T-helper 2 cell treated with Interferon-gamma antibody and Interleukin-4, amounts not matched to agents 5 μg/mL and 100 μg/mL, for 36 hours (primary cell): ENCODE results near the gene SLBP.
"Not testable (repeated sequence)": the region's sequence is repeated elsewhere in the genome, so short reads cannot be mapped to it uniquely, and the experiment has no call there.

ENCODE experiments used
- DNase-seq: peaks from one replicate; pipeline ENCODE4 v3.0.0; 2021; ENCODE audit warnings: low spot score
- H3K27ac Mint-ChIP-seq: one replicate; pipeline ENCODE4 v1.8.0; 2021; ENCODE audit warnings: mild to moderate bottlenecking, mixed read lengths
- H3K27me3 Mint-ChIP-seq: one replicate; pipeline ENCODE4 v1.8.0; 2021; ENCODE audit warnings: low read depth, mixed read lengths
- H3K36me3 Mint-ChIP-seq: one replicate; pipeline ENCODE4 v1.8.0; 2021; ENCODE audit warnings: low read depth, mixed read lengths
- H3K4me1 Mint-ChIP-seq: one replicate; pipeline ENCODE4 v1.8.0; 2021; ENCODE audit warnings: low read depth, mixed read lengths
- H3K4me3 Mint-ChIP-seq: one replicate; pipeline ENCODE4 v1.8.0; 2022; ENCODE audit warnings: mild to moderate bottlenecking, moderate library complexity, mixed read lengths
- H3K9me3 Mint-ChIP-seq: one replicate; pipeline ENCODE4 v1.8.0; 2021; ENCODE audit warnings: mixed read lengths

SLBP gene

DNA sequence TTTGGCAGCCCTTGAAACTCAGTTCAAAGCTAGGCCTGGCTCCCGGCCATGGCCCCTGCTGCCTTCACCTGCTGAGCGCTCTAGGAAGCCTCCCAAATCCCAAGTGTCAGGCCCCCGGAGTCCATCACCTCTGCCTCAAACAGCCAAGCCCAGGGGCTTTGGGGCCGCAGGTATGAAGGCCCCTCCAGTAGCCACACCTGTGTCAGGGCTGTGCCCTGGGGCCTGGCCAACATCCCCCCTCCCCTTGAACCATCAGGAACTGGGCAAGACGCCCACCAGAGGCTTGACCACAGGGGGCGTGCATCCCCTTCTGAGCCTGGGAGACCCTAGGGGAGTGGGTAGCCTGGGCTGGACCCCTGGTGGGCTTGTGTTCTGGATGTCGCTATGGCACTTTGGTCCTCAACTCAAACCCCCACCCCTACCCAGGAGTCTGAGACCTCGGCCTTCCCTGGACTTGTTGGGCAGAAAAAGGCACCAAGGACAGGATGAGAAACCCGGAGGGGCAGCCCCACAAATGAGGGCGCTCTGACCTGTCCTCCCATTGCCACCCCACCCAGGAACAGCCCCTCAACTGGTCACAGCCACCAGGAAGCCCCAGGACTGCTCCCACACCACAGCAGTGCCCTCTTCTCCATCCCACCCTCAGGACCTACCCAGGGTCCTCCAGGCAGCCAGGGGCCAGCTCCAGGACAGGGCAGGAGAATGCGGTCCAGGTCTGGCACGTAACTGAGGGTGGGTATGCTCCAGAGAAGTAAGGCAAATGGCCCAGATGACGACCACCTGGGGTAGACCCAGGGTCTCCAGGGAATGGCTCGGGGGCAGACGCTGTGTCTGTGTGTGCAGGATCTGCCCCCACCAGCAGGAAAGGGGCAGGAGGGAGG lies 4.2 kb upstream of the SLBP start:
- H3K27me3 Mint-ChIP-seq = no peaks in the 10 kb centered on the region
- DNase-seq = no peak
- no peak overlapping the region for H3K4me3 Mint-ChIP-seq
- H3K27ac Mint-ChIP-seq = no peak overlapping the region
- no peaks in the 10 kb centered on the region for H3K9me3 Mint-ChIP-seq
- H3K36me3 Mint-ChIP-seq = peaks cover 36% of the 10 kb centered on the region
- peaks cover 27% of the 10 kb centered on the region for H3K4me1 Mint-ChIP-seq

GRCh38 chr4:1715002-1715758 lies 3.1 kb upstream of the SLBP start:
- DNase-seq = no peak
- peaks cover 46% of the 10 kb centered on the region for H3K36me3 Mint-ChIP-seq
- H3K4me3 Mint-ChIP-seq = peak overlapping the region; percentile 100
- H3K4me1 Mint-ChIP-seq = peaks cover 36% of the 10 kb centered on the region
- peak overlapping the region; percentile 62 for H3K27ac Mint-ChIP-seq
- H3K27me3 Mint-ChIP-seq = no peaks in the 10 kb centered on the region
- no peaks in the 10 kb centered on the region for H3K9me3 Mint-ChIP-seq

- H3K4me3 Mint-ChIP-seq = peak overlapping the region; percentile 100
- peak overlapping the region; percentile 97 for H3K27ac Mint-ChIP-seq
- H3K36me3 Mint-ChIP-seq = peaks cover 53% of the 10 kb centered on the region
- H3K9me3 Mint-ChIP-seq = no peaks in the 10 kb centered on the region
- H3K4me1 Mint-ChIP-seq = peaks cover 38% of the 10 kb centered on the region
- H3K27me3 Mint-ChIP-seq = no peaks in the 10 kb centered on the region
- no peak for DNase-seq
Observed at GRCh38 chr4:1714303-1715001, 2.3 kb upstream of the SLBP start.

DNA sequence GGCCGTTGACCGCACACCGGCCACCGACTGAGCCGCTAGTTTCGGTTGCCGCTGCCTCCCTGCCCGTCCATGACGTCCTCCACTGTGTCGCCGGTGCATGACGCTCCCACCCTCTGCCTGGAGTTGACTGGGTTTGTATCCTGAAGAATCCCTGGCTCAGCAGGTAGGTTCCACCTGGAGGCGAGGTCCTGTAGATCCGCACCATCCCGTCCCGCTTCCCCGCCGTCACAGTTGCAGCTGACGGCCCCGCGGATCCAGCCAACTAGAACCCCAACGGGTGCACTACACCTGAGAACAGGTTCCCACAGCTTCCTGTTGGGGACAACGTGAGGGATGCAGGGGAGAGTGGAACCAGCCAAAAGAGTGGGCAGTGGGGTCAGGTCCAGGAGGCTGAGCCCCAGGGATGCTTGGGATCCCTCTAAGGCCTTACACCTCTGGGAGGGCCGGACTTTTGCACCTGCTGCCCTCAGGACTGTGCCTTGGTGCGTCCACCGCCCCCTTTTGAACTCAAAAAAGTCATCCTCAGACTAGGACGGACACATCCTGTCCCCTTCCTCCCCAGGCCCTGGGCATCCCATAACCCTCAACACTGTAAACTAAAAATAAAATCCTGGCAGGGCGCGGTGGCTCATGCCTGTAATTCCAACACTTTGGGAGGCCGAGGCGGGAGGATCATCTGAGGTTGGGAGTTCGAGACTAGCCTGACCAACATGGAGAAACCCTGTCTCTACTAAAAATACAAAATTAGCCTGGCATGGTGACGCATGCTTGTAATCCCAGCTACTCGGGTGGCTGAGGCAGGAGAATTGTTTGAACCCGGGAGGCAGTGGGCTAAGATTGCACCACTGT lies 1.1 kb upstream of the SLBP start:
- Mint-ChIP-seq H3K27ac (peak overlapping the region; percentile 97), H3K27me3 (no peaks in the 10 kb centered on the region), H3K4me1 (peaks cover 43% of the 10 kb centered on the region), H3K36me3 (peaks cover 57% of the 10 kb centered on the region), H3K9me3 (no peaks in the 10 kb centered on the region), H3K4me3 (peak overlapping the region; percentile 100)
- no peak for DNase-seq

DNA sequence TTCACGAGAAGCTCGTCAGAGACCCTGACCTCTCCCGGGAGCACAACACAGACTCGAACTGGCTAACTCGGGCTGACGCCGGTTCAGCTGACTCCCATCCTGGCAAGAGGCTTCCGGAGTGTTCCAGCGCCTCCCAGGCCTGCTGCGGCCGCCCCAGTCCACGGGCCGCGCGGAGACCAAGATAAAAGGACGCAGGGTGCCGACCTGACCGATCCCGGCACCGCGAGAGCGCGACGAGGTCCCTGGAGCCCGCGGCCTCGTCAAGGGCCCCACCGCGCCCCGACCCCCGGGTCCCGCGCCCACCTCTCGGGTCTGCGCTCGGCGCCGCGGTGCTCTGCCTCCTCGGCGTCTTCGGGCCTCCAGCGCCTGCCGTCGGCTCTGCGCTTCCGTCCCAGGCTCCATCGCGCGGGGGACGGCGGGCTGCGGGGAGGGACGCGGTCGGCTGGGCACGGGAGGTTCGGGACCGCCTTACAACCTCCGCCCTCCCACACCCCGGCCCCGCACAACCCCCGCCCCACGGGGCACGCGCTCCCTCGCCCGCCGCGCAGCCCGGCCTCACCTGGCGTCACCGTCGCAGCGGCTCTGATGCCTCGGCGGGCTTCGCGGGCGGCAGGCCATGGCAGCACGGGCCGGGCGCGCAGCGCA lies 426 bp downstream of the SLBP start:
- Mint-ChIP-seq H3K4me3 (peak overlapping the region; percentile 97), H3K9me3 (no peaks in the 10 kb centered on the region), H3K4me1 (peaks cover 47% of the 10 kb centered on the region), H3K27me3 (no peaks in the 10 kb centered on the region), H3K36me3 (peaks cover 62% of the 10 kb centered on the region), H3K27ac (peak overlapping the region; percentile 86)
- peak; percentile 35 for DNase-seq

- DNase-seq = no peak
- peaks cover 65% of the 10 kb centered on the region for H3K36me3 Mint-ChIP-seq
- H3K9me3 Mint-ChIP-seq = no peaks in the 10 kb centered on the region
- no peaks in the 10 kb centered on the region for H3K27me3 Mint-ChIP-seq
- peaks cover 49% of the 10 kb centered on the region for H3K4me1 Mint-ChIP-seq
- peak overlapping the region; percentile 86 for H3K27ac Mint-ChIP-seq
- H3K4me3 Mint-ChIP-seq = peak overlapping the region; percentile 97
Observed at GRCh38 chr4:1711055-1711570, 1.0 kb downstream of the SLBP start.

GRCh38 chr4:1708581-1708980 lies 3.5 kb downstream of the SLBP start:
- peaks cover 45% of the 10 kb centered on the region for H3K4me1 Mint-ChIP-seq
- no peak overlapping the region for H3K27ac Mint-ChIP-seq

DNA sequence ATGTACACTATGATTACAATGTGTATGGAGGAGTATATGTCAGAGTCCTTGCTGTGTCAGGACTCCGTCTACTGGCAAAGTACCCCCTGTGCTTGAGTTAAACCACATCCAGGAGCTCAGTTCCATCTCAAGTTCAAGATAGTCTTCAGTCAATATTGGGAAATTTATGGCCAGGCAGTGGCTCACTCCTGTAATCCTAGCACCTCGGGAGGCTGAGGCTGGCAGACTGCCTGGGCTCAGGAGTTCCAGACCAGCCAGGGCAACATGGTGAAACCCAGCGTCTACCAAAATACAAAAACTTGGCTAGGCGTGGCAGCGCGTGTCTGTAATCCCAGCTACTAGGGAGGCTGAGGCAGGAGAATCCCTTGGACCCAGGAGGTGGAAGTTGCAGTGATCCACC lies 5.8 kb downstream of the SLBP start:
- Mint-ChIP-seq H3K27ac (no peak overlapping the region), H3K36me3 (peaks cover 73% of the 10 kb centered on the region), H3K27me3 (no peaks in the 10 kb centered on the region), H3K9me3 (no peaks in the 10 kb centered on the region), H3K4me1 (peaks cover 51% of the 10 kb centered on the region), H3K4me3 (no peak overlapping the region)
- no peak for DNase-seq

More at GRCh38 chr4:1708581-1708980, 3.5 kb downstream of the SLBP start:
- Mint-ChIP-seq H3K36me3 (peaks cover 67% of the 10 kb centered on the region), H3K4me3 (peak overlapping the region; percentile 97), H3K9me3 (no peaks in the 10 kb centered on the region), H3K27me3 (no peaks in the 10 kb centered on the region)
- DNase-seq = no peak

DNA sequence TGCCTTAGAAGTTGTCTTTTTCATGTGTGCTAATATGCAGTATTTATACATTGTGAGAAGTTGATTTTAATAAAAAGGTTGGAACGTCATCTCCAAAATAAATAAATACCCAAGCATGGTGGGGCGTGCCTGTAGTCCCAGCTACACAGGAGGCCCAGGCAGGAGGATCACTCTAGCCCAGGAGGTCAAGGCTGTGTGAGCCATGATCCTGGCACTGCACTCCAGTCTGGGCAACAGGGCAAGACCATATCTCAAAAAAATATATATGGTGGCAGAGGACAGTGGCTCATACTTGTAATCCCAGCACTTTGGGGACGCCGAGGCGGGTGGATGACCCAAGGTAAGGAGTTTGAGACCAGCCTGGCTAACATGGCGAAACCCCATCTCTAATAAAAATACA lies 6.4 kb downstream of the SLBP start:
- Mint-ChIP-seq H3K9me3 (no peaks in the 10 kb centered on the region), H3K36me3 (peaks cover 69% of the 10 kb centered on the region)
- no peak for DNase-seq

DNA sequence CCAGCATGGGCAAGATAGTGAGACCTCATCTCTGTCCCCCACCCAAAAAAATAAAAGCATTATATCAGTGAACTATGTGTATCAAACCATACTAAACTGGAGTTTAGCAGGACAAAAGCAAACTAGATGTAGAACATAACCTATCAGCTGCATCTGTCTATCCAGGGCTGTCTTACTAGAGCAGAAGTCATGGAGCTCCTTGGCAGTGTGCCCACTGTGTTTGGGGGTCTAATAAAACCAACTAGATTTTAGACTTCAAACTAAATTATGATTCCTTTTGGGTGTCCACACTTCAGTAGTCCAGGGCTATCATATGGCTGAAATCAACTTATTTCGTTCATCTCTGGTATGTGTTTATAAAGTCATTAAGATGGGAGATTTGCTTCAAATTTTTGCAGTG lies 8.3 kb downstream of the SLBP start:
- Mint-ChIP-seq H3K4me1 (peaks cover 32% of the 10 kb centered on the region), H3K36me3 (peaks cover 64% of the 10 kb centered on the region), H3K9me3 (no peaks in the 10 kb centered on the region), H3K27me3 (no peaks in the 10 kb centered on the region), H3K4me3 (no peak overlapping the region), H3K27ac (peak overlapping the region; percentile 45)
- DNase-seq = no peak

More for the DNA sequence above, 6.4 kb downstream of the SLBP start:
- H3K27me3 Mint-ChIP-seq = no peaks in the 10 kb centered on the region
- H3K27ac Mint-ChIP-seq = no peak overlapping the region
- H3K4me1 Mint-ChIP-seq = peaks cover 46% of the 10 kb centered on the region
- H3K4me3 Mint-ChIP-seq = no peak overlapping the region

DNA sequence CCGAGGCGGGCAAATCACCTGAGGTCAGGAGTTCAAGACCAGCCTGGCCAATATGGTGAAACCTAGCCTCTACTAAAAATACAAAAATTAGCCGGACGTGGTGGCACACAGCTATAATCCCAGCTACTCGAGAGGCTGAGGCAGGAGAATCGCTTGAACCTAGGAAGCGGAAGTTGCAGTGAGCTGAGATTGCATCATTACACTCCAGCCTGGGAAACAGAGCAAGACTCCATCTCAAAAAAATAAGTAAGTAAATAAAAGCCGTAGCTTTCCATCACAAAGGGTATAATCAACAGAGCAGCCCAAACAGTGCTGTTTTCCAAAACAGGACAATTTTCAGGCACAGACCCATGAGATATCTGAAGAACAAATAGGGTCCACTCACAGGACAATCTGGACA lies 10.4 kb downstream of the SLBP start:
- H3K36me3 Mint-ChIP-seq = peaks cover 61% of the 10 kb centered on the region
- not testable (repeated sequence) for H3K4me3 Mint-ChIP-seq, H3K27ac Mint-ChIP-seq

GRCh38 chr4:1695913-1696312 lies 16.2 kb downstream of the SLBP start:
- H3K27me3 Mint-ChIP-seq = no peaks in the 10 kb centered on the region
- no peaks in the 10 kb centered on the region for H3K9me3 Mint-ChIP-seq
- peaks cover 4% of the 10 kb centered on the region for H3K4me1 Mint-ChIP-seq
- H3K27ac Mint-ChIP-seq = no peak overlapping the region
- H3K4me3 Mint-ChIP-seq = no peak overlapping the region
- DNase-seq = no peak
- peaks cover 59% of the 10 kb centered on the region for H3K36me3 Mint-ChIP-seq

More for the DNA sequence above, 10.4 kb downstream of the SLBP start:
- H3K9me3 Mint-ChIP-seq, H3K27me3 Mint-ChIP-seq, DNase-seq: not testable (repeated sequence)
- H3K4me1 Mint-ChIP-seq = peaks cover 22% of the 10 kb centered on the region
